ENCODE measurements around the gene CCDC150.

- TF ChIP-seq CTCF (conservative IDR thresholded peaks at IDR 0.05; ENCODE audit: low read length) (no peak), EZH2phosphoT487 (IDR thresholded peaks at IDR 0.05; ENCODE audit: borderline replicate concordance, low read depth, low read length) (no peak)
Measured at GRCh38 chr2:196598412-196598811, 41.1 kb upstream of the CCDC150 start.

Data from OCI-LY7 (cell line).